Measurements from ENCODE around the gene UXT.

Gene UXT

DNA sequence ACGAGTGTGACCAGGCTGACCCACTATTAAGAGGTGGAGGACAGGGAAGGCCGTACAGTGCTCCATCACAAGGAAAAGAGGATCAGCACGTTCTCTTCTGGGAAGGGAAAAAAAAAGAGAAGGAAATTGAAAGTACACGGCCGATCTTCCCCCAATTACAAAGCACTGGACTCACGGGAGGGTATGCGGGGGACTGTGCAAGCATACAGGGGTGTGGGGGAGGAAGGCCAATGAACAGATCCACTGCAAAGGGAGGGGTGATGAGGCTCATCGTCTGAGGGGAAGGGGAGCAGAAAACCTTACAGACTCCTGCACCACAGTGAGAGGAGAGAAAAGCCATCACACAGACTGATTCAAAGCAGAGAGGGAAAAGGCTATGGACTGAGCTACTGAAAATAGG is 9.7 kb downstream of the UXT start:
- DNase-seq (ENCODE audit: low spot score): no peak

DNA sequence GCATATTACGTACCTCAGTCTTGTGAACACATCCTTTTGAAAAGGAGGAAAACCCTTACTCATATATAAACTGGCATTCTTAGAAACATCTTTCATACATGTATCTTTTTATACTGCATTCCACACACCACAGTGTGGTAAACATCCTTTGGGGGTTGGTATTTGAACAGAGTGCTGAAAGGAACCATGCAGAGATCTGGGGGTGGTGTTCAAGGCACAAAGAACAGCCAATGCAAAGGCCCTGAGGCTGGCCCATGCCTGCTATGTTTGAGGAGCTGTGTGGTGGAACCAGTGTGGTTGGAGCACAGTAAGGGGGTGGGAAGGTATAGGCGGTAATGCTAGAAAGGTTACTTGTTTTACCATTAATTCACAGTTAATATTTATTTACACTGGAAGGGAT is 10.6 kb downstream of the UXT start:
- no peak for DNase-seq (ENCODE audit: low spot score)

GRCh38 chrX:47646636-47647035 is 12.3 kb downstream of the UXT start:
- no peak for DNase-seq (ENCODE audit: low spot score)

GRCh38 chrX:47645530-47645929 is 13.4 kb downstream of the UXT start:
- DNase-seq (ENCODE audit: low spot score): no peak

- no peak for DNase-seq (ENCODE audit: low spot score)
Observed at GRCh38 chrX:47644557-47645091, 14.4 kb downstream of the UXT start.

DNA sequence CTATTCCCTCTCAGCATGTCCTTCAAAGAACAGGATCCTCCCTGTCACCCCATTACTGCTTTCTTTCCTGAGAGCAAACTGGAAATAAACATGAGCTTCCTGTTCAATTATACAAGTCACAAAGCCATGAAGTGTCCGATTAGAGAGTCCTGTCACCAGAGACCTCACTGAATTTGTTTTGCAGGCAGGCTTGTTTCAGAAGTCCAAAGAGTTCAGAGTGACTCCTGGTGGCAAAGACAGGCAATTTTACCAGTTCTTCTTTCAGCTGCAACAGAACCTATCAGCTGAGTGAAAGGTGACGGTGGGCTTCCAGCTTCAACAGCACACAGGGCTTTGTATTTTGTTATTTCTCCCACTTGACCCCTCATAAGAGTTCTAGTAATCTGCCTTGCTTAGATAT is 15.1 kb downstream of the UXT start:
- no peak for DNase-seq (ENCODE audit: low spot score)

DNA sequence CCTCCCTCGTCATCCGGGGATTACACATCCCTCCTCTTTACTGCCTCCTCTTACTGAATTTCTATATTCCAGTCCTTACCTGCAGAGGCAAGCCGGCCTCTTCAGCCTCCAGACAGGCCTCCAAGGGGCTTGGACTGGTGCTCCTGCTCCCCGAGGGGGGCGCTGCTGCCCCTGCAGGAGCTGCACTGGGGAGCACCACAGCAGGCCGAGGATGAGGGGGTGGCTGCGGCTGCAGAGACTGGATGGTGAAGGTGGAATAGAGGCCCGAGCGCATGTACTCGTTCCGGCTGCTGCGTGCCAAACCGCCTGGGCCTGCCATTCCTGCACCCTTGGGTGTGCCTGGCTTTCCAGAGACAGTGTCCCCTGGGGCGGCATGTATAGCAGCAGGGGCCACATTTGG is 20.2 kb downstream of the UXT start:
- no peak for DNase-seq (ENCODE audit: low spot score)

- DNase-seq (ENCODE audit: low spot score): peak; percentile 79
Observed at GRCh38 chrX:47637546-47638195, 21.3 kb downstream of the UXT start.

DNA sequence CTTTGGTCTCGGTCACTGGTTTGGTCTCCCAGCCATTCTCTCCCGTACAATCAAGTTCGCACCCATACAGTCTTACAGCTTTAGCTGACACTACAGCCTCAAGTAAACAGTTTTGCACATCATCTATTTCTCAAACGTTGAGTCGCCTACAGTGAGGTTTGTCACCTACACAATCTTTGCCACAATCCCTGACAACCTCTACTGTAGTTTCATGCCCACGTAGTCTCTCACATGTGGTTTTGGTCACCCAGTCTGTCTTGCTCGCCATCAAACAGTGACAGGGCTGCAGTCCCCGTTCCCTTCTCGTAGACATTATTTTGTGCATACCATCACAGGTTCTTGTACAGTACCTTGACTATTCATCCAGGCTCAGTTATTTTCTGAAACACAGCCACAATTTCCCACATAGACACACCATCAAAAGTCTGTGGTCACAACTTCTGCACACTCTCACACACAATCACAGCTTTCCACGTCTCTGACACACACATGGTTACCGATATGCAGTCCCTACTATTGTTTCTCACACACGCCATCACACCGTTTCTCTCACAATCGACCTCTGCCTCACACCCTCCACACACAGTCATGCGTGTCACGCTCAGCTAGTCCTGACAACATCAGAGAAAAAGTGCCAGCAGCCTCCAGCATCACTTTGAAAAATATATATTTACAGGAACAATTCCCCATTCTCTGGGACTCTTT is 24.0 kb downstream of the UXT start:
- DNase-seq (ENCODE audit: low spot score): no peak

GRCh38 chrX:47633689-47634590 is 25.0 kb downstream of the UXT start:
- no peak for DNase-seq (ENCODE audit: low spot score)

- DNase-seq (ENCODE audit: low spot score): no peak
Observed at GRCh38 chrX:47632666-47633065, 26.3 kb downstream of the UXT start.

DNA sequence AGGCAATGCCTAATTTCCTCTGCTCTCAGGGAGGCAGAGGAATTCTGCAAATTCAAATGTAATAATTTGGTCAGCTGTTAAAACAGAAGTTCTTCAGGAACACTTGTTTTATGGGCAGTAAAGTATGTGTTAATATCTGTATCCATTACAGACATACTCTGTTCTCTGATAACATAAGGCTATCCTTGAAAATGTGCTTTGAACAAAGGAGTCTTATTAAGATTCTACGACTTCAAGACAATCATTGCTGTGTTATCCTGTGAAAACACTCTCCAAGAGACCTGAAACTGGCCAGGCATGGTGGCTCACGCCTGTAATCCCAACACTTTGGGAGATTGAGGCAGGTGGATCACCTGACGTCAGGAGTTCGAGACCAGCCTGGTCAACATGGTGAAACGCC is 27.3 kb downstream of the UXT start:
- DNase-seq (ENCODE audit: low spot score): no peak

GRCh38 chrX:47629419-47630200 is 29.4 kb downstream of the UXT start, which contains the start of gene CFP:
TSS of gene CFP (minus strand) at chrX:47629930. CDS start at chrX:47629844, 86 bp downstream.
- DNase-seq (ENCODE audit: low spot score): no peak

DNA sequence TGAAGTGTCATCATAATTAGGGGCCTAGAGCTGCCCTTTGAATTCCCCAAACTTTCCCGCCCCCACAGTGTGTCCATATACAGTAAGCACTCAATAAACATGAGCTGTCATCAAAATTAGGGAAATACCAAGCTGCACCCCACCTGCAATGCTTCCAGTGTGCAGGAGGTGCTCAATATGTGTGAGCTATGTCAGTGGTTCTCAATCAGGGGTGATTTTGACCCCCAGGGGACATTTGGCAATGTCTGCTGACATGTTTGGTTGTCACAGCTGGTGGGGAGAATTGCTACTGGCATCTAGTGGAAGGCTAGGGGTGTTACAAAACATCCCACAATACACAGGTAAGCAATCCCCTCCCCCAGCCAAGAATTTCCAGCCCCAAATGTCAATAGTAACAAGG is 30.0 kb downstream of the UXT start:
- no peak for DNase-seq (ENCODE audit: low spot score)

GRCh38 chrX:47625365-47625764 is 33.6 kb downstream of the UXT start:
- DNase-seq (ENCODE audit: low spot score): no peak

GRCh38 chrX:47623540-47624027 is 35.4 kb downstream of the UXT start:
- DNase-seq (ENCODE audit: low spot score): peak; percentile 82

DNA sequence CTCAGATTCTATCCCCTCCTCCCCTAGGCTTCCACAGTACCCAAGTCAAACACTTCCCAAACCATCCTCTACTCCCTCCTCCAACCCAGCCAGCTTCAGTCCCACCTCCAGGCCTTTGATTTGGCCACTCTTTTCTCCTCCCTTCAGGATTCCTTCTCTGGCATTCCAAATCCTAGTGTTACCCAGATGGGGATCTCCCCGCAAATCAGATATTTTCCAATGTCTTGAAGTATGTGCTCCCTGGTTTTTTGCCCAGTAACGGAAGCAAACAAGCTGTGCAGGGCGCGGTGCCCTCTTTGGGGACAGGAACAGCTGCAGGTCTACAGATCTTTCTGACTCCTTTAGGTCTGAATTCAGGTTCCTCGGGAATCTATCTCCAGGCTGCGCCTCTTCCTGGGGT is 37.1 kb downstream of the UXT start:
- DNase-seq (ENCODE audit: low spot score): no peak

DNA sequence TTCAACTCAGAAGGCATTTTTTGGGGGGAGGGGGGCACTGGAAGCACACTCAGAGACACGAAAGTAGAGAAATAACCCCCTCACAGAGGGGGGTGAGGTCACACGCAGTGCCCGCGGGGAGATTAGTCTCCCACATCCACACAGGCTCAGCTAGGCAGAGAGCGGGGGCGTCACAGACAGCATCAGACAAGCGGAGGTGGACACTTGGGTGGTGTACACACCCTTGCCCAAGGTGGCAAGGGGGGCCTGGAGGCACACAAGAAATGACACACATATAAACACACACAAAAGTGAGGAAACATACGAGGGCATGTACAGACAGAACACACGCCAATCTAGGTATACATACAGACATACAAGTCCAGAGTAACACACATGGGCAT is 38.7 kb downstream of the UXT start:
- no peak for DNase-seq (ENCODE audit: low spot score)

DNA sequence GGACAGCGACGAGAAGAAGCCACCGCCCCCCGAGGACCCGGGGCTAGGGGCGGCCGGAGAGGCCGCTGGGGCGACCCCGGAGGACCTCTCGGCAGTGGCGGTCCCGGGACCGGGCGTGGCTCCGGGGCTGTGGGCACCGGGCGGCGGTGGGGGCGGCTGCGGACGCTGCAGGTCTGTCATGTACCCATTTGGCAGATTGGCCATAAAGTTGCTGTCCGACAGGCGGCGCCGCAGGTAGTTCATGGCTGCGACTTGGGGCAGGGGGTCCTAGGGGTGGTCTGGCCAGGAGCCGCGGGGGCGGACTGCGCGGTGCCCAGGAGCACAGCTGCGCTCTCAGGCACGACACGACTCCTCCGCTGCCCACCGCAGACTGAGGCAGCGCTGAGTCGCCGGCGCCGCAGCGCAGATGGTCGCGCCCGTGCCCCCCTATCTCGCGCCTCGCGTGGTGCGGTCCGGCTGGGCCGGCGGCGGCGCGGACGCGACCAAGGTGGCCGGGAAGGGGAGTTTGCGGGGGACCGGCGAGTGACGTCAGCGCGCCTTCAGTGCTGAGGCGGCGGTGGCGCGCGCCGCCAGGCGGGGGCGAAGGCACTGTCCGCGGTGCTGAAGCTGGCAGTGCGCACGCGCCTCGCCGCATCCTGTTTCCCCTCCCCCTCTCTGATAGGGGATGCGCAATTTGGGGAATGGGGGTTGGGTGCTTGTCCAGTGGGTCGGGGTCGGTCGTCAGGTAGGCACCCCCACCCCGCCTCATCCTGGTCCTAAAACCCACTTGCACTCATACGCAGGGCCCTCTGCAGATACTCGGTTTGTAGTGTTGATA is 39.3 kb downstream of the UXT start, which contains the start of gene SYN1:
TSS of gene SYN1 (minus strand) at position 372 of the 817 bp plus-strand sequence. CDS start at position 243, 129 bp downstream.
- DNase-seq (ENCODE audit: low spot score): peak; percentile 88

DNA sequence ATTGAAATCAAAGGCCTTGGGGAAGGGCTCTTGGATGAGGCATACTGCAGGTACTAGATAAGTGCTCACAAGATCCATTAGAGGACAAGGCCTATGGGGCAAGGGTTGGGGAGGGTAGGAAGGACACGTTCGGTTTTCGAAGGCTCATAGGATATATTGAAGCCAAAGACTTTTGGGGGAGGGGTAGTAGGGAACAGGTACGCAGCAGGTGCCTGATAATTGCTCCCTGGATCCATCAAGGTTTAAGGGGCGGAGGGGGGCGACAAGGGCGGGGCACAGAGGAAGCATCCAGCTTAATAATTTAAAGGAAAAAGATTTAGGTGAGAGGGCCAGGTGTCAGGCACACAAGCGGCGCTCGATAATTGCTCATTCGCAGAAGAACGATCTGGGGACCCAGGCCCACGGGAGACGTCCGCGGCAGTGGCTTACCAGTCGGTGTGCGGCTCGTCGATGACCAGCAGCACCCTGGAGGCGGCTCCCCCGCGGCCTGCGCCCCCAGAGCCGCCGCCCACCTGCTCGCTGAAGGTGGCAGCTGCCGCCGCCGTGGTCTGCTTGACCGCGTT is 40.0 kb downstream of the UXT start:
- DNase-seq (ENCODE audit: low spot score): no peak
